H7 (cell line): ENCODE measurements around the gene DPP10. TPM values are rescaled to one million over a fixed set of nuclear protein-coding genes. Genes with fewer than 3 reads are reported as not detected.
"Not testable (repeated sequence)": the region's sequence is repeated elsewhere in the genome, so short reads cannot be mapped to it uniquely, and the experiment has no call there.

Experiments
- DNase-seq: peaks from one replicate; pipeline ENCODE4 v3.0.0; 2012
- H3K27me3 ChIP-seq: 2 replicates; pipeline ENCODE4 v1.6.0; 2011; ENCODE audit warnings: mild to moderate bottlenecking, low read length; ENCODE audit not compliant: control insufficient read depth, insufficient read depth
- H3K36me3 ChIP-seq: replicated peaks from 2 replicates; pipeline ENCODE4 v1.5.1; 2011; ENCODE audit warnings: low read length; ENCODE audit not compliant: control insufficient read depth, insufficient read depth
- H3K4me3 ChIP-seq: 2 replicates; pipeline ENCODE4 v1.5.1; 2011; ENCODE audit warnings: low read depth, mild to moderate bottlenecking, control low read depth, low read length, moderate library complexity; ENCODE audit not compliant: insufficient read depth
- total RNA-seq: library from RNA; depleted of rRNA; stranded (reverse); fragments of >200 nt; shearing (Covaris generic); gene quantifications from 2 replicates; pipeline ENCODE4 v1.2.3, GENCODE V29; 2014

Gene DPP10
- total RNA-seq, 1 experiment from 2014 or later: 15.6 TPM

DNA sequence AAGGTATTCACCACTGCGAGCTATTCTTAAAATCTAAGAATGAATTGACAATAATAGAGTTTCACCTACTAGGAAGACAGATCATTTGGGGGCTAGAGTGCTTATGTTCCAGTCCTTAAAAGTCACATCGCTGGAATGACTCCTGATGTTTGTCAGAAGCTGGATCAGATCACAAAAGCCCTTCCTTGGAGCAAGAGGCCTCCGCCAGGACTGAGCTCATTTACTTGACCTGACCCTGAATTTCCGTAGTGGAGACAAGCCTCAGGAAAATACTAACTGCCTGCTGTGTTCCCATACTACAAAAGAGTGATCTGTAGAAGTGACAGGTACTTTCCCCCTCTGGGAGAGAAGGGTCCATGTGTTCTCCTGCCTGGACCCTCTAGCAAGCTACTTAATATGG lies 483.9 kb downstream of the DPP10 start:
- Histone ChIP-seq H3K4me3 (no peak overlapping the region), H3K36me3 (no peaks in the 10 kb centered on the region), H3K27me3 (no peaks in the 10 kb centered on the region)
- no peak for DNase-seq

- no peak for DNase-seq
- H3K27me3 ChIP-seq: no peaks in the 10 kb centered on the region
- no peaks in the 10 kb centered on the region for H3K36me3 ChIP-seq
- no peak overlapping the region for H3K4me3 ChIP-seq
These were observed 486.8 kb downstream of the DPP10 start for GRCh38 chr2:114929225-114929624.

- Histone ChIP-seq H3K36me3 (no peaks in the 10 kb centered on the region), H3K27me3 (no peaks in the 10 kb centered on the region), H3K4me3 (no peak overlapping the region)
- DNase-seq: no peak
These were observed 491.3 kb downstream of the DPP10 start for GRCh38 chr2:114933671-114934241.

GRCh38 chr2:114935031-114935430 lies 492.6 kb downstream of the DPP10 start:
- Histone ChIP-seq H3K4me3 (no peak overlapping the region), H3K36me3 (no peaks in the 10 kb centered on the region), H3K27me3 (no peaks in the 10 kb centered on the region)
- no peak for DNase-seq

- no peak for DNase-seq
- Histone ChIP-seq H3K27me3 (no peaks in the 10 kb centered on the region), H3K4me3 (no peak overlapping the region)
These were observed 495.0 kb downstream of the DPP10 start for GRCh38 chr2:114937366-114937930.

DNA sequence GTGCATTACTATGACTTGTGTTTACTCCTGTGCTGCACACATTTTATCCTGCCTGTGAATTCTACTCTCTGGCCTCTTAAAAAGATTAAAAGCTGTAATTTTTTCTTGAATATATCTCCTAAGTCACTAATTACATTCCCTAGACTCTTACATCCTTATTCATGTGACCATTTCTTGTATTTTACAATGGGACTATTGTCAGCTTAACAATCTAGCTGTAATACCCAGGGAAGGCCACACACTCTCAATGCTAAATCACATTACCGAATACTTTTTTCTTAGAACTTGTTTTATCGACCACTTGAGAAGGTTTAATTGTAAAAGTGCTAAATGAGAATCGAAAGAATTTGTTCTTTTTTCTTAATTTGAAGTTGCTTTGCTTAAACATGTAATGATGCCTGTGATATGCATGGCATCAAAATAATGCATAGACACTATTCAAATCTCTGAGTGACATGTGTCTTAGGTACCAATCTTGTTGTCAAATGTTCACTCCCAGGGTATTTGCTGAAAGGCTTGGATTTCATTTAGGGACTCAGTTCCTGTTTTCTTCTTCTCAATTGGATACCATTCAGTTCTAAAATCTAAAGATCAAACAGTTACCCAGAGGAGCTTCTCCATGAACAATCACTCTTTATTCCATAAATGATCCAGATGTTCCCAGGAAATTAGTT lies 498.5 kb downstream of the DPP10 start:
- no peak overlapping the region for H3K4me3 ChIP-seq
- H3K27me3 ChIP-seq: no peaks in the 10 kb centered on the region
- no peak for DNase-seq
- no peaks in the 10 kb centered on the region for H3K36me3 ChIP-seq

More at GRCh38 chr2:114937366-114937930, 495.0 kb downstream of the DPP10 start:
- no peaks in the 10 kb centered on the region for H3K36me3 ChIP-seq

DNA sequence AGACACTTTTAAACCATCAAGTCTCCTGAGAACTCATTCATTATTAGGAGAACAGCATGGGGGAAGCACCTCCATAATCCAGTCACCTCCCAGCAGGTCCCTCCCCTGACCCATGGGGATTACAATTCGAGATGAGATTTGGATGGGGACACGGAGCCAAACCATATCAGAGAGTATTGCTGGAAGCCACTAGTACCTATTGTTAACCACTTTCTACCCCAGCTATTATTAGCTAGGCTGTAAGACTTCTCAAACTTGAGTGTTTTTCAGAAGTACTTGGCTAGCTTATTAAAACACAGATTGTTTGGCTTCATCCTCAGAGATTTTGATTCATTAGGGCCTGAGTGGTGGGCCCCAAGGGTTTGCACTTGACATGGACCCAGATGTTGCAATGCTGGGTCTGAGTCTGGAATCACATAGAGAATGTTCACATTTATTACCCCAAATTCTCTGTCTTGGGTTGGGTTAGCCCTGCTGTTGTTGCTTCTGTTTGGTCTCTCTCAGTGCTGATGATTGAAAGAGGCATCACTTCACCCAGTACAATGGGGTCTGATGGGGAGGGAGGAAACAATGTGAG lies 506.9 kb downstream of the DPP10 start:
- no peak for DNase-seq
- Histone ChIP-seq H3K27me3 (no peaks in the 10 kb centered on the region), H3K4me3 (no peak overlapping the region), H3K36me3 (no peaks in the 10 kb centered on the region)

GRCh38 chr2:114960389-114960788 lies 517.9 kb downstream of the DPP10 start:
- DNase-seq: no peak
- Histone ChIP-seq H3K4me3 (no peak overlapping the region), H3K27me3 (no peaks in the 10 kb centered on the region), H3K36me3 (no peaks in the 10 kb centered on the region)

DNA sequence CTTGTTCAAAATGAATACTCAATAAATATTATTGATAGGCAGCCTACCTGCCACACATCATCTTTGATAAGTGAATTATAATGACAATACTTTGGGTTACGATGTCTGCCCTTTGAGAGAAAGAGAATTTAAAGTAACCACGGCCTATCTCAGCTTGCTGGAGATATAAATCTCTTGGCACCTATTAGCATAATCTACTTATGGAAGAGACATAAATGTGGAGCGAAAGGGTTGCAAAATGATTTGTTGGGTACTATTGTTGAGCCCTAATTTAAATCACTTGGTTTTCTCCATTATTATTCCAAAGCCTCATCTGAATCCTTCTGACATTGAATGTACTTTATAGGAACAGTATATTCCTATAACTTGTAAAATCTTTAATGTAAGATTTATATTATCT lies 520.1 kb downstream of the DPP10 start:
- H3K36me3 ChIP-seq: no peaks in the 10 kb centered on the region
- no peak overlapping the region for H3K4me3 ChIP-seq
- DNase-seq: no peak
- H3K27me3 ChIP-seq: no peaks in the 10 kb centered on the region

DNA sequence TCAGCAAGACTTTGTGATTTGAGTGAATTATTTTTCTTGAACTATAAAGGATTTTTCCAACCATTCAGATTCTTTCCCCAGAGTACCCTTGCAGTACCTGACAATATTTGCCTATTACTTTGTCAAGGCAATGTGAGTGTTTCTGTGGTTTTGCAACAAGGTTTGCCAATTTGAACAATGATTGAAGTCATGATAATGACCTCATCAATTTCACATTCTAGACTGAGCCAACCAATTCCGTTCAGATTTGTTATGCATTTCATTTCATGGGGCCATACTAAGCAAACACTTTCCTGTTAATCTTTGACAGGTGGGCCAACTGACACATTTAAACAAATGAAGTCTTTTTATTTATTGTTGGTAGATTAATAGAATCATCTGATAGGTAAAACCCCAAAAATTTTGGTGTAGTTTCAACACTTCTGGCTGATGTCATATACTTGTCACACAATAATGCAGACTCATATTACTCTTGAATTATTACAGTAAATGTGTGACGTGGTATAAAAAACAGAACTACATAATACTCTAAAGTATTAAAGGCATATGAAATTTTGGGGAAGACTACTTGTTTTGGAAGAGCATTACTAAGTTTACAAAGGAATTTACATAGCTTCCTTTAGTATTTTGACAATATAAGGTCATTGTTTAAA lies 526.4 kb downstream of the DPP10 start:
- no peak overlapping the region for H3K4me3 ChIP-seq
- no peaks in the 10 kb centered on the region for H3K27me3 ChIP-seq
- no peak for DNase-seq
- H3K36me3 ChIP-seq: no peaks in the 10 kb centered on the region

DNA sequence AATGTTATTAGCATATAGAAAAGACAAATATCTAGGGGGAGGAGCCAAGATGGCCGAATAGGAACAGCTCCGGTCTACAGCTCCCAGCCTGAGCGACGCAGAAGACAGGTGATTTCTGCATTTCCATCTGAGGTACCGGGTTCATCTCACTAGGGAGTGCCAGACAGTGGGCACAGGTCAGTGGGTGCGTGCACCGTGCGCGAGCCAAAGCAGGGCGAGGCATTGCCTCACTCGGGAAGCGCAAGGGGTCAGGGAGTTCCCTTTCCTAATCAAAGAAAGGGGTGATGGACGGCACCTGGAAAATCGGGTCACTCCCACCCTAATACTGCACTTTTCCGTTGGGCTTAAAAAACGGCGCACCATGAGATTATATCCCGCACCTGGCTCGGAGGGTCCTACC lies 561.9 kb downstream of the DPP10 start:
- H3K4me3 ChIP-seq, H3K36me3 ChIP-seq, DNase-seq, H3K27me3 ChIP-seq: not testable (repeated sequence)

GRCh38 chr2:115011721-115012120 lies 569.3 kb downstream of the DPP10 start:
- no peaks in the 10 kb centered on the region for H3K27me3 ChIP-seq
- H3K4me3 ChIP-seq: no peak overlapping the region
- no peak for DNase-seq
- no peaks in the 10 kb centered on the region for H3K36me3 ChIP-seq

DNA sequence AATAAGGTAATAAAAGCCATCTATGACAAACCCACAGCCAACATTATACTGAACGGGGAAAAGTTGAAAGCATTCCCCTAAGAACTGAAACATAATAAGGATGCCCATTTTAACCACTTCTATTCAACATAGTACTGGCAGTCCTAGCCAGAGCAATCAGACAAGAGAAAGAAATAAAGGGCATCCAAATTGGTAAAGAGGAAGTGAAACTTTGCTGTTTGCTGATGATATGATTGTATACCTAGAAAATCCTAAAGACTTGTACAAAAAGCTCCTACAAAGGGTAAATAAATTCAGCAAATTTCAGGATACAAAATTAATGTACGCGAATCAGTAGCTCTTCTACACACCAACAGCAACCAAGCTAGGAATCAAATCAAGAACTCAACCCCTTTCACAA lies 579.6 kb downstream of the DPP10 start:
- H3K36me3 ChIP-seq, H3K4me3 ChIP-seq, DNase-seq, H3K27me3 ChIP-seq: not testable (repeated sequence)

DNA sequence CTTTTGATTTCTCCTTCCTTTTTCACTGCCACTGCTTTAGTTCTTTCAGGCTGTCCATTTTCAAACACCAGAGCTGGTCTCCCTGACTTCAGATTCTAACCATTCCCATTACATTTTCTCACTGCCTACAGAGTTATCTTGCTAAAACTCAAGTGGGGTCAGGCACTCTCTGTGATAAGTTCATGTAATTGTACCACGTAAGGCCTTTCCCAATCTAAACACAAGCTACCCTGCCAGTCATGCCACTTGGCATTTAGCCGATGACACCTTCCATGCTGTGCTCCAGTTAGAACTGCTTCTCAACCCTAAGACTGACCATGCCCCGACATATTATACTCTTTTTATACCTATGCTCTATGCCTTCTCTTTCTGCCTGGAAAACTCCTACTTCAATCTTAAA lies 592.4 kb downstream of the DPP10 start:
- no peak for DNase-seq
- H3K27me3 ChIP-seq: no peaks in the 10 kb centered on the region
- H3K36me3 ChIP-seq: no peaks in the 10 kb centered on the region
- H3K4me3 ChIP-seq: no peak overlapping the region

DNA sequence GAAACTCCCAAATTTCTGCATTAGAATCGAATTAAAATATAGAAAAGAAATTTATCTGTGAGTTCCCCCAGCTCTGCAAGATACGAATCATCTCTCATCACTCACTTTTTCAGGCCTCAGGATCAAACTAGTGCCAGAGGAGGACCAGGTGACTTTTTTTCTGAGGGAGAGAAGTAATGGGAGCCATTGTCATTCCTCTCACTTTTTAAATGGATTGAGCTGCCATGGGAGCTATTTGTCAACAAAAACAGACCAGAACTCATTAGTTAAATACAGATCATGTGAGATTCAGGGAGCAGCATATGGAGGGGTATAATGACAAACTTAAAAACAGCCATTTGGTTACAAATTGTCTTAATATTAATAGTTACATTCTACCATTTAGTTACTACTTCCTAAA lies 594.4 kb downstream of the DPP10 start:
- H3K27me3 ChIP-seq: no peaks in the 10 kb centered on the region
- DNase-seq: peak; percentile 9
- H3K36me3 ChIP-seq: no peaks in the 10 kb centered on the region
- no peak overlapping the region for H3K4me3 ChIP-seq
